ENCODE measurements around the gene GIT2.
"Not testable (repeated sequence)": the region's sequence is repeated elsewhere in the genome, so short reads cannot be mapped to it uniquely, and the experiment has no call there.

Gene GIT2

DNA sequence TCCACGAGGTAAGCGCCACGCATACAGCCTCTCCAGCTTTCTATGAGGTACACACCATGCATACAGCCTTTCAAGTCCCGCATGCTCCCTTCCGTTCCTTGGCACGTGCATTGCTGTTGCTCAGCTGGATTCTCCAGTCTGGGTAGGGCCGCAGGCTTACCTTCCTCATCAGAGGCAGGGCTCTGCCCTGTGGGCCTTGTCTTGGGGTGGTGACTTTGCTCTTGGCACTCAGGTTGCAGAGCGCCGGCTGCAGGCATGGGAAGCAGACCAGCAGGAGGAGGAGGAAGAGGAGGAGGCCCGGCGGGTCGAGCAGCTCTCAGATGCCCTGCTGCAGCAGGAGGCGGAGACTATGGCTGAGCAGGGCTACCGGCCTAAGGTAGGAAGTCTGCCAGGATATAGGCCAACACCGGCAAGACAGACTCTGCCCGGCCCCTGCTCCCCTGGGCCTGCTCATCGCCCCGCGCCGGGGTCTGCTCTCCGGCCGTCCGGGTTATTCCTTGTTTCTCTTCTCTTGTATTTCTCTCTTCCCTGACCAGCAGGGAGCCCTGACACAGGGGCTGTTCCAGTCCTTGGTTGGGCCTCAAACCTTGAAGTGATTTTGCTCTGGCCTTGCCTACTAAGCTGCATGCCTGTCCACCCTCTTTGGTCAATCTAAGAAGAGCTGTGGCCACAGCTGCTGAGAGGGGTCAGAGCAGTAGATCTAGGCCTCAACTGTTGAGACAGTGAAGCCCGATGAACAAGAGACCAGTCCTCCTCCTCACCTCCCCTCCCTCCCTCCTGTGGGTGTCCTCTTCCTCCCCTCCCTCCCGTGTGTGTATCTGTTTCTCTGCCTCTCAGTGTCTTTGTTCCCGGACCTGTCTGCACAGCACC is 80.8 kb downstream of the GIT2 start:
- DNase-seq = no peak

DNA sequence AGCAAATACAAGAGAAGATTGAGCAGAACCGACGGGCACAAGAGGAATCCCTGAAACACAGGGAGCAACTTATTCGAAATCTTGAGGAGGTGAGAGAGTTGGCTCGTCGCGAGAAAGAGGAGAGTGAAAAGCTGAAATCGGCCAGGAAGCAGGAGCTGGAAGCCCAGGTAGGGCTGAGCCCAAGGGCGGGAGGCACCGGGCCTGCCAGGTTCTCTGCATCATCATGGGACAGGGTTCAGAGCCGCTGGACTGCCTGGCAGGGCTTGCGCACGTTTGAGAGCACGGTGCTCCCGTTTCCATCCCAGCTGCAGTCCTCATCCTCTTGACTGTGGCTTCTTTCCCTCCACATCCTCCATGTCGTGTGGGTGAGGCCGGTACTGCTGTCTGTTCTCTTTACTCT is 81.7 kb downstream of the GIT2 start:
- no peak for DNase-seq

DNA sequence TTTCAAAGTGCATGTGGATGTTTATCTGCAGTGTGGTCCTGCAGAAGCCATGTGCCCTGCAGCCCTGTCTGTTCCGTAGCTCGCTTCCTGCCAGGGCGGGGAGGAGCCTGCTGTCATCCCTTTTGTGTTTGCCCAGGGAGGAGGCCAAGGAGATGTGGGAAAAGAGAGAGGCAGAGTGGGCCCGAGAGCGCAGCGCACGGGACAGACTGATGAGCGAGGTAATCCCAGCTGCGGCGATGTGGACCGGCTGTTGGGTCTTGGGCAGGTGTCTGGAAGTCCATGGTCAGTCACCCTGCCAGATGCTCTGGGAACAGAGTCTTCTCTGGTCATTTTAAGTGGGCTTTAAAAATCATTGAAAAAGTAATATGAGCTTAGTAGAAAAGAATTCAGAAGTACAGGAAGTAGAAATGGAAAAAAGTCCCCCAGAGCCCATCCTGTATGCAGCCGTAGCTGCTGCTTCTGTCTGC is 83.3 kb downstream of the GIT2 start:
- DNase-seq = no peak

DNA sequence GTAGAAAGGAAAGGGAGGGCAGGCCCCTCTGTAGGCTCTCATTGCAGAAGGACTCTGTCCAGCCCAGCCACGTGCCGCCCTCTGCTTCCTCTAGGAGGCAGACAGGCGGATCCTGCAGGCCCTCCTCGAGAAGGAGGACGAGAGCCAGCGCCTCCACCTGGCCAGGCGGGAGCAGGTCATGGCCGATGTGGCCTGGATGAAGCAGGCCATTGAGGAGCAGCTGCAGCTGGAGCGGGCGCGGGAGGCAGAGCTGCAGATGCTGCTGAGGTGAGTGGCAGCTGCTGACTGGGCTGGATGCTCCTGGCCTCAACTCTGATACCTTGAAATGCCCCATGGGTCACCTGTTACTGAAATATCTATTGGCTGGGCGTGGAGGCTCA is 85.2 kb downstream of the GIT2 start:
- no peak for DNase-seq

DNA sequence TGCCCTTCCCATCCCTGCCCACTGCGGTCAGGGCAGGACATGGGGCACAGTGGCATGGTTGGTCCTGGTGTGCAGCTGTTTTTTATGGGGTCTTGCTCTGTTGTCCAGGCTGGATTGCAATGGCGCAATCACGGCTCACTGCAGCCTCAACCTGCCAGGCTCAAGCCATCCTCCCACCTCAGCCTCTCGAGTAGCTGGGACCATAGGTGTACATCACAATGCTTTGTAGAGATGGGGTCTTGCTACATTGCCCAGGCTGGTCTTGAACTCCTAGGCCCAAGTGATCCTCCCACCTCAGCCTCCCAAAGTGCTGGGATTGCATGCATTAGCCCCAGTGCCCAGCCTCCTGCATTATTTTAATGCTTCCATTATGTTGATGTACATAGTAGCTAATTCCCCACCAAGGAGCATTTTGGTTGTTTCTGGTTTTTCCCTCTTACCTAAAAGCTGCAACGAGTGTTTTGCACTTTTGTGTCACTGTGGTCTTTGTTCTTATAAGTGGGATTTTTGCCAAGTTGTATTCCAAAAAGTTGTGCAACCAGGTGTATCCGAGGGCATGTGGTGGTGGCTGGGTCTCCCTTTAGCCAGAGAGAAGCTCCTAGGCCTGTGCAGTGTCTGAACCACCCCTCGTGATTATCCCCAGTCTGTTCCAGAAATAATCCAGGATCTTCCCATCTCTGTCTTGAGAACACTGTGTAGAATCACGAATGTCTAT is 85.8 kb downstream of the GIT2 start:
- no peak for DNase-seq

DNA sequence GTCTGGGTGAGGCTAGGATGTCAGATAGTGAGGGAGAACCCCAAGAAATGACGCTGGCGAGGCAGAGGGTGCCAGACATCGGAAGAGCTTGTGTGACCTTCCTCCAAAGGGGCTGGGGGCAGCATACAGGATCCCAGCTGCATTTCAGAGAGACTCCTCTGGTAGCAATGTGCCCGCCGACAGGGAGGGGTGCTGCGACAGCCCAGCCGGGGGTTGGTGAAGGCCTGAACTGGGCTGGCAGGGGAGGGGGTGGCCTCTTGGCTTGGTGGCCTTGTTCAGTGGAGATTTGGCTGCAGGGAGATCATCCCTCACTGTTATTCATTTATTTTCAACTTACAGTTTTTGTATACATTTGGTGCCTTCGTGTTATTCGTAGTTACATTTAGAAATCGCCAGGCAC is 90.9 kb downstream of the GIT2 start:
- no peak for DNase-seq

DNA sequence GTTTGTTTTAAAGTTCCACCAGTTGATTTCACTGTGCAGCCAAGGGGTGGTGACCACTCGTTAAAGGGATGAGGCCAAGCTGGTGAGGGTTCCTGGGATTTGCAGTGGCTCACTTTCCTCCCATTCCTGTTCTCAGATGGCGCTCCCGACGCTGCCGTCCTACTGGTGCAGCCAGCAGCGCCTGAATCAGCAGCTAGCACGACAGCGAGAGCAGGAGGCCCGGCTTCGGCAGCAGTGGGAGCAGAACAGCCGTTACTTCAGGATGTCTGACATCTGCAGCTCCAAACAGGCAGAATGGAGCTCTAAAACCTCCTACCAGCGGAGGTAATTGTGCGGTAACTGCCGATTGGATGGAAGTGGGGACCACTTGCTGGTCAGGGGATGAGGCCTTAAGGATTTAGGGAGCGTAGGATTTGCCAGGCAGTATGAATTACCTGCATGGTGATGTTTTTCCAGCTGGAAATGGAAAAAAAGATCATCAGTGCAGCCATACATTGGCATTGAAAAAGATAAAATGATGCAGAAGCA is 93.2 kb downstream of the GIT2 start:
- no peak for DNase-seq

DNA sequence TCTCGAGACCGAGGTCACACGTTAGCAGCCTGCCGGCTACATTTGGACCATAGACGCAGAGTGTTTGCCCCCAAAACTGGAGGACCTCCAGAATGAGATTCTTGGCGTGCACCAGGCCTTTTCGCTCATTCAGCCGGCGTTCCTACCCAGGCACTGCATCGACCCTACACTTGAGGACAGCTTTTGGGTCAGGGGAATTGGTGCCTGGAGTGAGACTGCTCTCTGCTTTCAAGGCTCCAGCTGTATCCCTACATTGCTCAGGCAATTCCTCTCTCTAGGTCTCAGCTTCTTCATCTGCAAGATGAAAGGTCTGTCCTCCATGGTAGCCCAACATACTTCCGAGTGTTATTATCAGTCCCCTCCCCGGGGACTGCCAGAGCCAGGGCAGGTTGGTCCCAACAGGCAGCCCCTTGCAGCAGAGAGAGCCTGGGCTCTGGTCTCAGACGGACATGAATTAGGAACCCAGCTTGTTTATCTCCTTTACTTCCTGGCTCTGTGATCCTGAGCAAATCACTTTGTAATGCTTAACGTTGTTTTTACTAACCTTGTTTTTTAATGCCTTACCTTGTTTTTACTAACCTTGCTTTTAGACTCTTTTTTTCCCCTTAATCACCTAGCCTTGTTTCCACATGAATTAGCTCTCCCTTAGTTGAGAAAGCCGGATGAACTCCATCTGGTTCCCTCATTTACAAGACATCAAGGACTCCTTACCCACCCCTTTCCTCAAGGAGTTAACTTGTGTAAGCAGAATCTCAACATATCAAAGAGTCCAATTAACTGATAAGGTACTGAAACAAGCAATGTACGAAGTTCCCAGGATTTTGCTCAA is 95.2 kb downstream of the GIT2 start:
- DNase-seq = no peak

DNA sequence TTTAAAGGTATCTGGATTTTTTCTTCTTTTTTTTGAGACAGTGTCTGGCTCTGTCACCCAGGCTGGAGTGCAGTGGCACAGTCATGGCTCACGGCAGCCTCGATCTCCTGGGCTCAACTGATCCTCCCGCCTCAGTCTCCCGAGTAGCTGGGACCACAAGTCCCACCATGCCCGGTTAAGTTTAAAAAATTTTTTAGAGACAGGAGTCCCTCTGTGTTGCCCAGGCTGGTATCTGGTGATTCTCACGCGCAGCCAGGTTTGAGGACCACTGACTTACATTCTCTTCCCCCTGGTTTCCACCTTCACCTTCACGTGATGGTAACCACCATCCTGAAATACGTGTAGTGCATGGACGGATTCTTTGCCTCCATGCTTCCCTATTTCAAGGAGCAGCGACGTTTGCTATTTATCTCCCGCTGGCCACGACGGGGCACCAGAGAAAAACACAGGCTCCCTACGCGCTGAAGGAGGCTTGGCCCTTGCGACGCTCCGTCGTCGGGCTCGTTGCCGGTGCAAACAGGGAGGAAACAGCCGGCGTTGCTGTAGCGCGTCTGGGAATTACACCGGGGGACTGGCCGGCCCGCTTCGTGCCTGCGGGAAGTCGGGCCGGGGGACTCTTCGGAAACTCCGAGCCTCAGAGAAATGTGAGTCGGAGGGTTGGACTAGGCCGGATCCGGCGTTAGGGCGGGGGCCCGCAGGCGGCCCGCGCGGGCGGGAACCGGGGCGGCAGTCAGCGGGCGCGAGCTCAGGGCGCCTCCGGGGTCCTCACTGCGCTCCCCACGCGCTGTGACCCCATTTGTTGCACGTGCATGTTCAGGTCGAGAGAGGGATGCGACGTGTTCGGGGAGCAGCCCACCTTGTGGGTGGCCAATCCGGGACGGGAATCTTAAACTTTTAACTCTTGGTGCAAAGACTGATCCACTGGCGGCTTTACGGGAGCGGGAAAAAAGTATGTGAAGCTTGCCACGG is 96.1 kb downstream of the GIT2 start, which contains the start of gene TCHP:
Gene TCHP (plus strand): TSS at position 492 of the 969 bp plus-strand sequence. CDS start 2,753 bp downstream, outside the sequence.
- peak; percentile 77 for DNase-seq

DNA sequence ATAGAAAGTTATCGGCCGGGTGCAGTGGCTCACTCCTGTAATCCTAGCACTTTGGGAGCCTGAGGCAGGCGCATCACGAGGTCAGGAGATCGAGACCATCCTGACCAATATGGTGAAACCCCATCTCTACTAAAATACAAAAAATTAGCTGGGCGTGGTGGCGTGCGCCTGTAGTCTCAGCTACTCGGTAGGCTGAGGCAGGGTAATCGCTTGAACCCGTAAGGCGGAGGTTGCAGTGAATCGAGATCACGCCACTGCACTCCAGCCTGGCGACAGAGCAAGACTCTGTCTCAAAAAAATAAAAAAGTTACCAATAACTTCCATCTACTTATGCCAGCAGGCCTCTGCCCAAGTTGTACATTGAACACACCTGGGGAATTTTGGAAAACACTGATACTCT is 96.8 kb downstream of the GIT2 start:
- DNase-seq = not testable (repeated sequence)

DNA sequence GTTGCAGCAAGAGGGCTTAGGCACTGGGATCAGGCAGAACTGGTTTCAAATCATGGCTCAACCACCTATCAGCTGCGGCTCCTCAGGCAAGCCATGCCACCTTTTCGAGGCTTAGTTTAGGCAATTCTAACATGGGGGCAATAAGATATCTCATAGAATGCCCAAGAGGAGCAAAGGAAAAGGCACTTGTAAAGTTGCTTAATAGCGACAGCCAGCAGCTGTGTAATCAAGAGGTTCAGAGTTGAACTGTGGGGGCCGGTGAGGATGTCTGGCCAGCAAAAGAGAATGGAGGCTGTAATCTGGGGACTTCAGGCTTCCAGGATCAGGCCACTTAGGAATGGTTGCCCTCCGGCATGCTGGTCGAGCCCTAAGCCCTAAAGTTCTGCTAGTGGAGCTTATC is 99.1 kb downstream of the GIT2 start:
- DNase-seq = no peak

DNA sequence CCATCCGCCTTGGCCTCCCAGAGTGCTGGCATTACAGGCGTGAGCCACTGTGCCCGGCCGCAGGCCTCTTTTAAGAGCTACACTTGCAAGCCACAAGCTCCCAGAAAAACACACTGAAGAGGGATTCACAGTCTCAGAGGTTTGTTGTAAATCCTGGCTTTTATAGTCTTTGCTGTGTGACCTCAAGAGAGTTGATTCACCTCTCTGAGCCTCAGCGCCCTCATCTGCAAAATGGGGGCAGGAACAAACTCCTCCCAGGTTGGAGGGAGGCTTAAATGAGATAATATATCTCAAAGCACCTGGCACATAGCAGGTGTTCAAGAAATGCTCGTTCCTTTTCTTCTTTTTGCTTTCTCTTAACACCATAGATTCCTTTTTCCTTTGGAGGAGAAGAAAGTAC is 100.0 kb downstream of the GIT2 start:
- no peak for DNase-seq

DNA sequence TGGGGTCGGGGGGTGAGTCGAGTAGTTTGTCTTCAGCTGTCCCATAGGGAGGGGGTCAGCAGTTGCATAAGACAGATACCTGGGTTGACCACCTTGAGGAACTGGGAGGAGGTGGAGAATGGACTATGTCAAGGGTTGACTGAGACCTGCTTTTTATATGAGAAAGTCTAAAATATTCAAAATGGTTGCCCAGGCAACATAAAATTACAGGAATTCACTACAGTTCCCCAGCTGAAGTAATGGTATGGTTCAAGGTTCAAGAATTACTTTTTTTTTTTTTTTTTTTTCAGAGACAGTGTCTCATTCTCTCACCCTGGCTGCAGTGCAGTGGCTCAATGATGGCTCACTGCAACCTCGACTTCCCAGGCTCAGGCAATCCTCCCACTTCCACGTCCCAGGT is 101.2 kb downstream of the GIT2 start:
- DNase-seq = no peak

DNA sequence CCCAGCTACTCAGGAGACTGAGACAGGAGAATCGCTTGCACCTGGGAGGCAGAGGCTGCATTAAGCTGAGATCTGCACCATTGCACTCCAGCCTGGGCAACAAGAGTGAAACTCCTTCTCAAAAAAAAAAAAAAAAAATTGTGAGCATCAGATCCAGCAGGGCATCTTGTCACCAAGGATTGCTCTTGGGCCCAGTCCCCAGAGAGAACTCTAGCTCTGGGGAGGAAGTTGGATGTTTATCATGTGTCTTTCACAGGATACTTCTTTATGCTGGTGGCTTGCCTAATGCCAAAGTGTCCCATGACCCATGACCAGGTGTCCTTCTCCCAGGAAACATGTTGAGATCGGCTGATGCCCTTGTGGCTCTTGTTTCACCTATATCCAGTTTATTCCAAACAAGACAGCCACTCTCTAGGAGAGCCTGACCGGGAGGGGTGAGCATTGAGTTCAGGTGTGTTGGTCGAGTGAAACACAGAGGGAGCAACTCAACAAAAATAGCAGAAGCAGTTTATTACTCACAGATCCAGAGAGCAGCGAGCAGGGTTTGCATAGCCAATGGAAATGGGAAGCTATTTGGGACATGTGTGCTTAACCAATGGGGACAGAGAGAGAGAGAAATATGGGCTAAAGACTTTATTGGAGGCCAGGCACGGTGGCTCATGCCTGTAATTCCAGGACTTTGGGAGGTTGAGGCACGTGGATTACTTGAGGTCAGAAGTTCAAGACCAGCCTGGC is 102.7 kb downstream of the GIT2 start:
- no peak for DNase-seq

DNA sequence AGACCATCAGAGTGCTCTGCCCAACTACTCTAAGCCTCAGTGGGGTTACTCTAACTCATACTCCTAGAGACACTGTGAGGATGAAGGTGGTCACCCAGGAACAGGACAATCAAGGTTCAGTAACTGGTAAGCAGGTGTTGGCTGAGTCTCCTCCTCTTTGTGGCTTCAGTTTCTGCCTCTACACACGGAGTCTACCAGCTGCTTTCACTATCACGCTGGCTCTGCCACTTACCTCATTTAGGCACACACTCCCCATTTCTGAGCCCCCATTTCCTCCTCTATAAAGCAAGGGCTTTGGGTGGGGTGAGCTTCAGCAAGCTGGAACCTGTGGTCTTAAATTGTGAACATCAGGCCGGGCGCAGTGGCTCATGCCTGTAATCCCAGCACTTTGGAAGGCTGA is 103.4 kb downstream of the GIT2 start:
- peak; percentile 30 for DNase-seq

DNA sequence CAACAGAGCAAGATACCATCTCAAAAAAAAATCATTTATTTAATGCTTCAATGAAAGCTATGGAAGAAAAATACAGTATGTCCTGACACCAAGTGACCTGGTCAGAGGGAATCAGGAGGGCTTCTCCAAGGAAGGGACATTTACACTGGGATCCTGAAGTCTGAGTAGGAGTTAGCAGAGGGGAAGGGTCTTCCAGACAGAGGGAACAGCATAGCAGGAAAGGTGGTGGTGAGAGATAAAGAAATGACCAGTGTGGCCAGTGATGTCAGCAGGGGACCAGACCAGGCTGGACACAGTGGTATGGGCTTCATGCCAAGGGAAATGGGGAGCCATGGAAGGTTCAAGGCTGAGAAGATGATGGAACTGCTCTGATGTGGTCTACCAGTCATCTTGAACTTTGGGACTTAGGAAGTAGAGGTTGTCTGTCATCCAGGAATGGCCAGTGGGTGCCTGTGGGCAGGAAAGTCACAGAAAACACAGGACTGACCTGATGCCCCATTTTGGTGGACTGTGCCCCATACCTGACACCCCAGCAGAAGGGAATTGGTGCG is 103.9 kb downstream of the GIT2 start:
- no peak for DNase-seq

DNA sequence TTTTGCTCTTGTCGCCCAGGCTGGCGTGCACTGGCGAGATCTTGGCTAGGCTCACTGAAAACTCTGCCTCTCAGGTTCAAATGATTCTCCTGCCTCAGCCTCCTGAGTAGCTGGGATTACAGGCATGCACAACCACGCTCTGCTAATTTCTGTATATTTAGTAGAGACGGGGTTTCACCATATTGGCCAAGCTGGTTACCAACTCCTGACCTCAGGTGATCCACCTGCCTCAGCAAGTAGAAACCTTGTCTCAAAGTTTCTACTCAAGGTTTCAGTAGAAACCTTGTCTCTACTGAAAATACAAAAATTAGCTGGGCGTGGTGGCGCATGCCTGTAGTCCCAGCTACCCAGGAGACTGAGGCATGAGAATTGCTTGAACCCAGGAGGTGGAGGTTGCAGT is 104.4 kb downstream of the GIT2 start:
- not testable (repeated sequence) for DNase-seq

DNA sequence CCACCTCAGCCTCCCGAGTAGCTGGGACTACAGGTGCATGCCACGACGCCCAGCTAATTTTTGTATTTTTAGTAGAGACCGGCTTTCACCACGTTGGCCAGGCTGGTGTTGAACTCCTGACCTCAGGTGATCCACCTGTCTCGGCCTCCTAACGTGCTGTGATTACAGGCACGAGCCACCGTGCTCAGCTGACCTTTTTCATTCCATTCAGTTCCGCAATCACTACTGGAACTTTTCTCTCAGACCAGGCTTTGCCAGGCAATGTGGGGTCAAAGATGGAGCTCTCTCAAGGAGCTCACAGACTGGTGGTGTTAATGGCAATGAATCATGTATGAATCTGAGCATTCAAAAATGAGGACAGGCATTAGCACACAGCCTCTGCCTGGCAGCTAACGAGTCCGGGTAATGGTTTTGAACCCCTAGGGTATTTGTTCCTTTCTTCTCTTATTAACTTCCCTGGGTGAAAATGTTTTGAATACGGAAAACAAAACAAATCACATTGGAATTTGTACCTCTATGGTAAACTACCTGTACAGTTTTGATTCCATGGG is 105.5 kb downstream of the GIT2 start:
- no peak for DNase-seq

DNA sequence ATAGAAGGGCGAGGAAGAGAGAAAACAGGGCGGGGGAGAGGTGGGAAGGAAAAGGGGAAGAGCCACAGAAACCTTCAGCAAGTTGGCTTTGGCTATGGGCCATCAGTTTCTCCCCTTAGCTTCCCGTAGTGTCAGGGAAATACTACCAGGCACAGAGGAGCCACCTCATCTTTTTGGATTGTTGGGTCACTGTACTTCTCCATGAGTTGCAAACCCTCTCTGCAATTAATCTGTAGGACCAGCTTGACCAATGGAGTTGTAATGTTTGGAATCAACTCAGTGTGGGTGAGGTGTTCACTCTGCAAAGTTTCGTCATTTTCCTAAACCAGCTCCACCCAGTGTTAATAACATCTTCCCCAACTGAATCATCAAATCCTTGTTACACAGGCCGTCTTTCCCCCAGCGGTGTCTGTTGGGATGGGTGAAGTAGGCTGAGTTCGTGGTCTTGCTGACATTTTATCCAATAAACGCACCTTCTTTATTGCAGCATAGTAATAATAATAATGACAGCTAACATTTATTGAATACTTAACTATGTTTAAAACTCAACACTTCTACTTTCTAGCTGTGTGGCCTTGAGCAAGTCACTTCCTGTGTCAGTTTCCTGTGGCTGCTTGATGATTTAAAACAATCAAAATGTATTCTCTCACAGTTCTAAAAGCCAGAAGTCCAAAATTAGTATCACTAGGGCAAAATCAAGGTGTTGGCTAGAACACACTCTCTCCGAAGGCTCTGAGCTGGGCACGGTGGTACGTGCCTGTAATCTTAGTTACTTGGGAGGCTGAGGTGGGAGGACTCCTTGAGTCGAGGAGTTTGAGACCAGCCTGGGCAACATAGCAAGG is 107.8 kb downstream of the GIT2 start:
- peak; percentile 54 for DNase-seq
